Measurements from ENCODE around the gene FCN2. TPM values are rescaled to one million over a fixed set of nuclear protein-coding genes. Genes with fewer than 3 reads are reported as not detected.

FCN2 gene
- total and polyA plus RNA-seq, 2 of the 13 experiments (the other 11 are each of a cell fraction or from before 2014, with no cell fraction given), result not detected

- TF ChIP-seq, protein P1, sequence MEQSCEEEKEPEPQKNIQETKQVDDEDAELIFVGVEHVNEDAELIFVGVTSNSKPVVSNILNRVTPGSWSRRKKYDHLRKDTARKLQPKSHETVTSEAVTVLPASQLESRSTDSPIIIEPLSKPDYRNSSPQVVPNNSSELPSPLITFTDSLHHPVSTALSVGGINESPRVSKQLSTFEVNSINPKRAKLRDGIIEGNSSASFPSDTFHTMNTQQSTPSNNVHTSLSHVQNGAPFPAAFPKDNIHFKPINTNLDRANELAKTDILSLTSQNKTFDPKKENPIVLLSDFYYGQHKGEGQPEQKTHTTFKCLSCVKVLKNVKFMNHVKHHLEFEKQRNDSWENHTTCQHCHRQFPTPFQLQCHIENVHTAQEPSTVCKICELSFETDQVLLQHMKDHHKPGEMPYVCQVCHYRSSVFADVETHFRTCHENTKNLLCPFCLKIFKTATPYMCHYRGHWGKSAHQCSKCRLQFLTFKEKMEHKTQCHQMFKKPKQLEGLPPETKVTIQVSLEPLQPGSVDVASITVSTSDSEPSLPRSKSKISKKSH (CRISPR knock-in tag; IDR thresholded peaks at IDR 0.05; ENCODE audit: borderline replicate concordance), result no peak
Measured at GRCh38 chr9:134895908-134896833, 15.6 kb downstream of the FCN2 start (continued).

DNA sequence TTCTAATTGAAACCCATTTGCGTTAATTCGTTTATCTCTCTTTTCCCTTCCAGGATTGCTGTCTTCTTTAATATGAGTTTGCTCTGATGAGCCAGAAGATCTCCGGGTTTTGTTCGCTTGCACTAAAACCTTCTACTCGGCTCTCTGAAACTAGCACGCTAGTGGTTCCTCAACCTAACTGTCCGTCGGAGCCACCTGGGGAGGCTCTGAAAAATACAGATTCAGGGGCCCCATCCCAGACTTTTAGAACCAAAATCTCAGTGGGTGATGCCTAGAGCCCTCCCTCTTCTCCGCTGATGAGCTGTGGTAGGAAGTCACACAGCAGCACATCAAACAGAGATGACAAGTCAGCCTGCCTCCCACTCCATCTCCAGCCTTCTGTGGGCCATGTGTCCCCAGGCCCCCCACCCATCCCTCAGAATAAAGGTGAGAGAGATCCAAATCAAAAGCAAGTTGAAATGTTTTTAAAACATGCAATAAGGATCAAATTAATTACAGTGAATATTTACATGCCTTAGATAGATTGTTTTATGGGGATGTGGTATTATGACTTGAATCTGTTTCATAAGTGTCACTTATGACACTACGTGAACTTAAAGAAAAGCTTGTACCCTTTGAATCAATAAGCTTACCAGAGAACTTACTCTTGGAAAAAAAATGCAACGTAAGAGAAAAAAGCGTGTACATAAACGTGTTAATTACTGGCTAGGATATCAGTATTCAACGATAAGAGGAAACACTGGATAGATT lies 16.4 kb downstream of the FCN2 start:
- Histone ChIP-seq H2AFZ (ENCODE audit: low read length) (no peak overlapping the region), H3K4me3 (replicated peaks in 1 of 3; ENCODE audit: insufficient read depth in 1 of 3, low read depth in 2 of 3, low read length in 3 of 3) (no peak overlapping the region), H3K27ac (ENCODE audit: extremely low read length, insufficient read depth, low read length) (no peak overlapping the region), H4K20me1 (ENCODE audit: insufficient read depth, low read length) (no peaks in the 10 kb centered on the region), H3K4me2 (ENCODE audit: low read depth, low read length) (no peak overlapping the region), H3K27me3 (ENCODE audit: control insufficient read depth in 1 of 2, insufficient read depth in 2 of 2, low read length in 2 of 2) (peaks cover 3 to 19% of the 10 kb centered on the region in 2 experiments; a peak in 3 of 5 replicates), H3K9ac (ENCODE audit: insufficient read depth, low read depth, low read length) (no peak overlapping the region), H3K79me2 (ENCODE audit: insufficient read depth, low read length) (no peaks in the 10 kb centered on the region), H3K9me3 (ENCODE audit: low read length) (no peaks in the 10 kb centered on the region), H3K36me3 (replicated peaks in 1 of 2; ENCODE audit: control insufficient read depth in 1 of 2, insufficient read depth in 2 of 2, low read length in 2 of 2) (no peaks in the 10 kb centered on the region), H3K4me1 (ENCODE audit: insufficient read depth, low read length) (no peaks in the 10 kb centered on the region)
- intact Hi-C loops (cut with micrococcal nuclease; ENCODE audit: unreplicated experiment), result no loop called here
- no TSS peak for BruUV-seq (replicated peaks)
- WGBS (ENCODE audit: low lambda C conversion rate), result 49% methylated on average over 14 of the region's 14 CpGs
- TF ChIP-seq MAFK (conservative IDR thresholded peaks at IDR 0.05 in 1 of 2, IDR thresholded peaks at IDR 0.05 in 1 of 2; ENCODE audit: low read length in 2 of 2) (peak; percentile 38 to 78; a peak in 3 of 4 replicates), DR1 (CRISPR knock-in tag; IDR thresholded peaks at IDR 0.05) (no peak), MAFF (IDR thresholded peaks at IDR 0.05; ENCODE audit: low read depth, low read length) (peak; percentile 73; the same call in 1 of the 2 replicates)
- in situ Hi-C loops (cut with HindIII; ENCODE audit: extremely low pct_ligation_motif_present, low pct_unique_long_range_greater_than_20kb), result no loop called here
- CTCF ChIA-PET (ENCODE audit: low intra/inter-chr PET ratio, low total read pairs), result no interaction called here
- DNase-seq (ENCODE audit: low spot score), result no peak
- no peak for ATAC-seq
- FAIRE-seq, result no peak
- POLR2A ChIA-PET, result no interaction called here

Data from HepG2 (cell line).